ENCODE results near the gene AP2A1. TPM values are rescaled to one million over a fixed set of nuclear protein-coding genes. Genes with fewer than 3 reads are reported as not detected.
A peak's percentile ranks its signal among the peaks of the same experiment; 100 is the strongest.

Gene AP2A1
- total RNA-seq, 1 experiment from 2014 or later, result 119 TPM

DNA sequence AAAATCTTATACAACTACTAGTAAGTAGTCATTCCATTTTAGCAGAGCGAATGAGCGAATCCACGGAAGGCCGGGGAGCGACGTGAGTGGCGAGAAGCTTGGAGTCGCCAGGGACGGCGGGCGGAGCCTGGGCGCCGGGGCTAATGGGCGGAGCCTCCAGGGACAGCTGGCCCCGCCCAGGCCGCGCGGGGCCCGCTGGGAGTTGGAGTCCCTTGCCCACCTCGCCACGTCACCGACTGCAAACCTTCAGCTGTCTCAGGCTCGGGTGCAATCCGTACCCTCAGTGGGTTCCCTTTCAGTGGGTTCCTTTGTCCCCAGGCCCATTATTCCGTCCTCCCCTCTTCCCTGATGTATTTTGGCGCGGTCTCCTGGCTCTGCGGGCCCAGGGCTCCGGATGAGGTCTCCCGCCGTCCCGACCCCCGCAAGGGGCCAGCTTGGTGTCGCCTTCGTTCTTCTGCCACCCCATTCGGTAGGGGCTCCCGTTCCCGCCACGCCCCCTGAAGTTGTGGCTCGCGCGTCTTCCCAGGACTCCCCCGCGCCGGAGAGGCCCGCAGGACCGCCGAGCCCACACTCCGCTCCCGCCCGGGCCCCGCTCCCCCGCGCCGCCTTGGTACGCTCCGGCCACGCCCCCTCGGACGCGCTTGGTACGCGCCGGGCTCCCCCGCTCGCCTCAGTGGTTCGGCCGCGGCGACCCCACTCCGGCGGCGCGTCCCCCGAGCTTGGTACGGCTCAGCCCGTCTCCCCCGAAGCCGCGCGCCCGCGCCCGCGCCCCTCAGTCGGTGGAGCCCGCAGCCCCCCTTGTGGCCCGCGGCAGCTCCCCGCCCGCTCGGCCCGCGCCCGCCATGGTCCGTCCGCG lies 83.9 kb downstream of the AP2A1 start, which contains the start of gene PTOV1 (continued):
- TF ChIP-seq, protein P1, sequence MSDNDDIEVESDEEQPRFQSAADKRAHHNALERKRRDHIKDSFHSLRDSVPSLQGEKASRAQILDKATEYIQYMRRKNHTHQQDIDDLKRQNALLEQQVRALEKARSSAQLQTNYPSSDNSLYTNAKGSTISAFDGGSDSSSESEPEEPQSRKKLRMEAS (CRISPR knock-in tag; IDR thresholded peaks at IDR 0.05), result peak; percentile 40
- TF ChIP-seq TCF7 (CRISPR knock-in tag; IDR thresholded peaks at IDR 0.05; ENCODE audit: low read depth), result peak; percentile 66; the same call in 1 of the 2 replicates
- 0 out of 2 replicates have a peak, but pooled peaks have one; percentile 17 for TF ChIP-seq CREB1 (CRISPR knock-in tag; IDR thresholded peaks at IDR 0.05)
- TF ChIP-seq EMX1 (CRISPR knock-in tag; IDR thresholded peaks at IDR 0.05), result 0 out of 2 replicates have a peak, but pooled peaks have one; percentile 26
- TF ChIP-seq, protein P2, sequence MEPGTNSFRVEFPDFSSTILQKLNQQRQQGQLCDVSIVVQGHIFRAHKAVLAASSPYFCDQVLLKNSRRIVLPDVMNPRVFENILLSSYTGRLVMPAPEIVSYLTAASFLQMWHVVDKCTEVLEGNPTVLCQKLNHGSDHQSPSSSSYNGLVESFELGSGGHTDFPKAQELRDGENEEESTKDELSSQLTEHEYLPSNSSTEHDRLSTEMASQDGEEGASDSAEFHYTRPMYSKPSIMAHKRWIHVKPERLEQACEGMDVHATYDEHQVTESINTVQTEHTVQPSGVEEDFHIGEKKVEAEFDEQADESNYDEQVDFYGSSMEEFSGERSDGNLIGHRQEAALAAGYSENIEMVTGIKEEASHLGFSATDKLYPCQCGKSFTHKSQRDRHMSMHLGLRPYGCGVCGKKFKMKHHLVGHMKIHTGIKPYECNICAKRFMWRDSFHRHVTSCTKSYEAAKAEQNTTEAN (CRISPR knock-in tag; IDR thresholded peaks at IDR 0.05), result no peak

GRCh38 chr19:49851456-49852259 lies 84.9 kb downstream of the AP2A1 start:
- H3K27ac Mint-ChIP-seq, result peak overlapping the region; percentile 76
- ATAC-seq (peak; percentile 3), DNase-seq (ENCODE audit: low spot score) (peak; percentile 71)
- TF ChIP-seq FOXJ3 (CRISPR knock-in tag; IDR thresholded peaks at IDR 0.05; ENCODE audit: borderline replicate concordance) (no peak), AR (CRISPR knock-in tag; IDR thresholded peaks at IDR 0.05) (no peak), NFATC4 (CRISPR knock-in tag; IDR thresholded peaks at IDR 0.05) (no peak)
- TF ChIP-seq, protein P3, sequence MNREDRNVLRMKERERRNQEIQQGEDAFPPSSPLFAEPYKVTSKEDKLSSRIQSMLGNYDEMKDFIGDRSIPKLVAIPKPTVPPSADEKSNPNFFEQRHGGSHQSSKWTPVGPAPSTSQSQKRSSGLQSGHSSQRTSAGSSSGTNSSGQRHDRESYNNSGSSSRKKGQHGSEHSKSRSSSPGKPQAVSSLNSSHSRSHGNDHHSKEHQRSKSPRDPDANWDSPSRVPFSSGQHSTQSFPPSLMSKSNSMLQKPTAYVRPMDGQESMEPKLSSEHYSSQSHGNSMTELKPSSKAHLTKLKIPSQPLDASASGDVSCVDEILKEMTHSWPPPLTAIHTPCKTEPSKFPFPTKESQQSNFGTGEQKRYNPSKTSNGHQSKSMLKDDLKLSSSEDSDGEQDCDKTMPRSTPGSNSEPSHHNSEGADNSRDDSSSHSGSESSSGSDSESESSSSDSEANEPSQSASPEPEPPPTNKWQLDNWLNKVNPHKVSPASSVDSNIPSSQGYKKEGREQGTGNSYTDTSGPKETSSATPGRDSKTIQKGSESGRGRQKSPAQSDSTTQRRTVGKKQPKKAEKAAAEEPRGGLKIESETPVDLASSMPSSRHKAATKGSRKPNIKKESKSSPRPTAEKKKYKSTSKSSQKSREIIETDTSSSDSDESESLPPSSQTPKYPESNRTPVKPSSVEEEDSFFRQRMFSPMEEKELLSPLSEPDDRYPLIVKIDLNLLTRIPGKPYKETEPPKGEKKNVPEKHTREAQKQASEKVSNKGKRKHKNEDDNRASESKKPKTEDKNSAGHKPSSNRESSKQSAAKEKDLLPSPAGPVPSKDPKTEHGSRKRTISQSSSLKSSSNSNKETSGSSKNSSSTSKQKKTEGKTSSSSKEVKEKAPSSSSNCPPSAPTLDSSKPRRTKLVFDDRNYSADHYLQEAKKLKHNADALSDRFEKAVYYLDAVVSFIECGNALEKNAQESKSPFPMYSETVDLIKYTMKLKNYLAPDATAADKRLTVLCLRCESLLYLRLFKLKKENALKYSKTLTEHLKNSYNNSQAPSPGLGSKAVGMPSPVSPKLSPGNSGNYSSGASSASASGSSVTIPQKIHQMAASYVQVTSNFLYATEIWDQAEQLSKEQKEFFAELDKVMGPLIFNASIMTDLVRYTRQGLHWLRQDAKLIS (CRISPR knock-in tag; IDR thresholded peaks at IDR 0.05; ENCODE audit: borderline replicate concordance), result no peak
- peaks cover 3% of the 10 kb centered on the region; the same call in 1 of the 2 replicates for H3K27me3 Mint-ChIP-seq (ENCODE audit: low read depth)
- H3K4me3 Mint-ChIP-seq, result peak overlapping the region; percentile 80
- H3K9me3 Mint-ChIP-seq, result peaks cover 10% of the 10 kb centered on the region
- ChIA-PET POLR2A (interaction anchor here (1.5 to 2.6 kb wide), 4 partner anchors 14 to 85 kb away, joined by 4 to 13 read pairs (median 6); partner anchors contain the start of genes AKT1S1, AP2A1 and TBC1D17), CTCF (interaction anchor here (1.5 to 2.5 kb wide), 2 partner anchors 38 to 39 kb away, joined by 4 to 22 read pairs; partner anchors contain the start of gene FUZ)
- peaks cover 28% of the 10 kb centered on the region for H3K36me3 Mint-ChIP-seq
- H3K4me1 Mint-ChIP-seq, result peaks cover 22% of the 10 kb centered on the region

GRCh38 chr19:49852631-49853126 lies 85.9 kb downstream of the AP2A1 start:
- POLR2A ChIA-PET, result interaction anchor here (0.8 kb wide), 1 partner anchor 17 kb away, joined by 3 read pairs; no protein-coding TSS in a partner anchor
- Mint-ChIP-seq H3K27ac (peak overlapping the region; percentile 76; the same call in 1 of the 2 replicates), H3K9me3 (peaks cover 7% of the 10 kb centered on the region), H3K27me3 (ENCODE audit: low read depth) (peaks cover 3% of the 10 kb centered on the region; the same call in 1 of the 2 replicates), H3K4me3 (peak overlapping the region; percentile 80), H3K36me3 (peaks cover 30% of the 10 kb centered on the region), H3K4me1 (peaks cover 22% of the 10 kb centered on the region)
- TF ChIP-seq NFYB (CRISPR knock-in tag; conservative IDR thresholded peaks at IDR 0.05; ENCODE audit: low read depth) (no peak), ZBTB21 (CRISPR knock-in tag; IDR thresholded peaks at IDR 0.05; ENCODE audit: borderline replicate concordance) (no peak), EMX1 (CRISPR knock-in tag; IDR thresholded peaks at IDR 0.05) (no peak), GTF2I (CRISPR knock-in tag; conservative IDR thresholded peaks at IDR 0.05) (no peak)
- TF ChIP-seq, protein P4, sequence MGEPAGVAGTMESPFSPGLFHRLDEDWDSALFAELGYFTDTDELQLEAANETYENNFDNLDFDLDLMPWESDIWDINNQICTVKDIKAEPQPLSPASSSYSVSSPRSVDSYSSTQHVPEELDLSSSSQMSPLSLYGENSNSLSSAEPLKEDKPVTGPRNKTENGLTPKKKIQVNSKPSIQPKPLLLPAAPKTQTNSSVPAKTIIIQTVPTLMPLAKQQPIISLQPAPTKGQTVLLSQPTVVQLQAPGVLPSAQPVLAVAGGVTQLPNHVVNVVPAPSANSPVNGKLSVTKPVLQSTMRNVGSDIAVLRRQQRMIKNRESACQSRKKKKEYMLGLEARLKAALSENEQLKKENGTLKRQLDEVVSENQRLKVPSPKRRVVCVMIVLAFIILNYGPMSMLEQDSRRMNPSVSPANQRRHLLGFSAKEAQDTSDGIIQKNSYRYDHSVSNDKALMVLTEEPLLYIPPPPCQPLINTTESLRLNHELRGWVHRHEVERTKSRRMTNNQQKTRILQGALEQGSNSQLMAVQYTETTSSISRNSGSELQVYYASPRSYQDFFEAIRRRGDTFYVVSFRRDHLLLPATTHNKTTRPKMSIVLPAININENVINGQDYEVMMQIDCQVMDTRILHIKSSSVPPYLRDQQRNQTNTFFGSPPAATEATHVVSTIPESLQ (CRISPR knock-in tag; IDR thresholded peaks at IDR 0.05), result no peak
- TF ChIP-seq, protein P5, sequence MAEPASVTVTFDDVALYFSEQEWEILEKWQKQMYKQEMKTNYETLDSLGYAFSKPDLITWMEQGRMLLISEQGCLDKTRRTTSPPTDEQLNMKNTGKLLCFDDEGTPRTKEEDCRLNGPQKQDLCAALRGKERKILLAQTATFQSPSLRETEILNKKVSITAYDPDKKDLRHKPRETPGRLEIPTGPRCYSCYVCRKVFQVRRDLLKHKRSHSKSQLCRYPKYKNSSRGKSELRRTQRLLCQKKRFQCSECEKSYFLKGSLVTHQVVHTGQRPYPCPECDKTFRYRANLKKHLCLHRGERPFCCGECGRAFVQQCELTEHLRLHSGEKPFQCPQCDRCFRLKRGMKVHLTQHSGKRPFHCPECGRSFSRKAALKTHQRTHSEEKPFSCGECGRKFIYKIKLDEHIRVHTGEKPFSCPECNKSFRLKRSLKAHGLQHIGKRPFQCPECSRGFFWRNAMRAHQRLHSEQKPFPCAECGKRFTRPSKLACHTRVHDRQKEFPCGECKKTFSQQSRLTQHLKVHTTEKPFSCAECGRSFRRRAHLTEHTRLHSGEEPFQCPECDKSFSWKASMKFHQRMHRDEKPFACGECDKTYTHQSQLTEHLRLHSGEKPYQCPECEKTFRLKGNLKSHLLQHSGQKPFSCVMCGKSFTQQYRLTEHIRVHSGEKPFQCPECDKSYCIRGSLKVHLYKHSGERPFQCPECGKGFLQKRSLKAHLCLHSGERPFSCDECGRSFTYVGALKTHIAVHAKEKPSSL (CRISPR knock-in tag; conservative IDR thresholded peaks at IDR 0.05), result no peak
- DNase-seq (ENCODE audit: low spot score) (no peak), ATAC-seq (no peak)
- CTCF ChIA-PET, result interaction anchor here (1.8 kb wide), 1 partner anchor 13 kb away, joined by 5 read pairs; no protein-coding TSS in a partner anchor
